Measurements from ENCODE around the gene MNAT1.
"Not testable (repeated sequence)": the region's sequence is repeated elsewhere in the genome, so short reads cannot be mapped to it uniquely, and the experiment has no call there.

MNAT1 gene

DNA sequence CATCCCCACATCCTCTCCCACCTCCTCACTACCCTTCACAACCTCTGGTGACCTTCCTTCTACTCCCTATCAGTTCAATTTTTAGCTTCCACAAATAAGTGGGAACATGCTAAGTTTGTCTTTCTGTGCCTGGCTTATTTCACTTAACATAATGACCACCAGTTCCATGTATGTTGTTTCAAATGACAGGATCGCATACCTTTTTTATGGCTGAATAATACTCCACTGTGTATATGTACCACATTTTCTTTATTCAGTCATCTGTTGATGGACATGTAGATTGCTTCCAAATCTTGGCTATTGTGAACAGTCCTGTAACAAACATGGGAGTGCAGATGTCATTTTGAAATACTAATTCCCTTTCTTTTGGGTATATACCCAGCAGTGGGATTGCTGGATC is 147.7 kb downstream of the MNAT1 start:
- no peak overlapping the region for H3K4me3 ChIP-seq (ENCODE audit: control insufficient read depth, low read depth, low read length)
- DNase-seq (ENCODE audit: low read depth), result no peak
- no peak for TF ChIP-seq CTCF (IDR thresholded peaks at IDR 0.05; ENCODE audit: control insufficient read depth, insufficient read depth, low read depth, low read length, missing control alignments)

GRCh38 chr14:60884134-60884533 is 149.6 kb downstream of the MNAT1 start:
- no peak for TF ChIP-seq CTCF (IDR thresholded peaks at IDR 0.05; ENCODE audit: control insufficient read depth, insufficient read depth, low read depth, low read length, missing control alignments)
- no peak overlapping the region for H3K4me3 ChIP-seq (ENCODE audit: control insufficient read depth, low read depth, low read length)
- DNase-seq (ENCODE audit: low read depth), result no peak

DNA sequence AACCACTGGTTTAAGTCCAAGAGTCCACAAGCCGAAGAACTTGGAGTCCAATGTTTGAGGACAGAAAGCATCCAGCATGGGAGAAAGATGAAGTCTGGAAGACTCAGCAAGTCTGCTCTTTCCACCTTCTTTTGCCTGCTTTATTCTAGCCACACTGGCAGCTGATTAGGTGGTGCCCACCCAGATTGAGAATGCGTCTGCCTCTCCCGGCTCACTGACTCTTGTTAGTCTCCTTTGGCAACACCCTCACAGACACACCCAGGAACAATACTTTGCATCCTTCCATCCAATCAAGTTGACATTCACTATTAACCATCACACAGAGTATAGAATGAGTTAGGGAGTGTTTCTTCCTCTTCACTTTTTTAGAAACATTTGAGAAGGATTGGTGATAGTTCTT is 156.1 kb downstream of the MNAT1 start:
- DNase-seq (ENCODE audit: low read depth); H3K4me3 ChIP-seq (ENCODE audit: control insufficient read depth, low read depth, low read length): not testable (repeated sequence)

DNA sequence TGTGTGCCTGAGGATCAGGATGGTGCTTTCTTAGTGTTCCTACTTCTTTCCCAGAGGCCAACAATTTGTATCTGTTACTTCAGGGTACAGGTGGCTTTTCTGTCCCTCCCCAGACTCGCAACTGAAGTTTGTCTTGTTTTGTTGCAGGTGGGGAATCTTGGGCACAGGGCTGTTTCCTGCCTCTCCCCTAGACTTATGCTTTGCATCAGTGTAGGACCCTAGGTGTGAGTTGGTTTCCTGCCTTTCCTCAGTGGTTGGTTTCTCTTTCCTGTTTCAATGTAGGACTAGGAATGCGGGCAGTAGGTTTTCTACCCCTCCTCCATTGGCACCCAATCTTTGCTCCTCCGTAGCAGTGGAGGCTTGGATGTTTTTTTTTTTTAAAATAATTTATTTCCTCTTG is 159.3 kb downstream of the MNAT1 start:
- DNase-seq (ENCODE audit: low read depth), result no peak
- H3K4me3 ChIP-seq (ENCODE audit: control insufficient read depth, low read depth, low read length), result no peak overlapping the region
- TF ChIP-seq CTCF (IDR thresholded peaks at IDR 0.05; ENCODE audit: control insufficient read depth, insufficient read depth, low read depth, low read length, missing control alignments), result no peak

- no peak for TF ChIP-seq CTCF (IDR thresholded peaks at IDR 0.05; ENCODE audit: control insufficient read depth, insufficient read depth, low read depth, low read length, missing control alignments)
- DNase-seq (ENCODE audit: low read depth), result no peak
- no peak overlapping the region for H3K4me3 ChIP-seq (ENCODE audit: control insufficient read depth, low read depth, low read length)
Observed at GRCh38 chr14:60904381-60904780, 169.8 kb downstream of the MNAT1 start.

- TF ChIP-seq CTCF (IDR thresholded peaks at IDR 0.05; ENCODE audit: control insufficient read depth, insufficient read depth, low read depth, low read length, missing control alignments), result no peak
- H3K4me3 ChIP-seq (ENCODE audit: control insufficient read depth, low read depth, low read length), result no peak overlapping the region
- no peak for DNase-seq (ENCODE audit: low read depth)
Observed at GRCh38 chr14:60905923-60906322, 171.4 kb downstream of the MNAT1 start.

GRCh38 chr14:60915781-60916180 is 181.2 kb downstream of the MNAT1 start:
- DNase-seq (ENCODE audit: low read depth), result no peak
- no peak for TF ChIP-seq CTCF (IDR thresholded peaks at IDR 0.05; ENCODE audit: control insufficient read depth, insufficient read depth, low read depth, low read length, missing control alignments)

More at GRCh38 chr14:60915781-60916180, 181.2 kb downstream of the MNAT1 start:
- H3K4me3 ChIP-seq (ENCODE audit: control insufficient read depth, low read depth, low read length), result no peak overlapping the region
